ENCODE data around the gene ELOVL3.

DNA sequence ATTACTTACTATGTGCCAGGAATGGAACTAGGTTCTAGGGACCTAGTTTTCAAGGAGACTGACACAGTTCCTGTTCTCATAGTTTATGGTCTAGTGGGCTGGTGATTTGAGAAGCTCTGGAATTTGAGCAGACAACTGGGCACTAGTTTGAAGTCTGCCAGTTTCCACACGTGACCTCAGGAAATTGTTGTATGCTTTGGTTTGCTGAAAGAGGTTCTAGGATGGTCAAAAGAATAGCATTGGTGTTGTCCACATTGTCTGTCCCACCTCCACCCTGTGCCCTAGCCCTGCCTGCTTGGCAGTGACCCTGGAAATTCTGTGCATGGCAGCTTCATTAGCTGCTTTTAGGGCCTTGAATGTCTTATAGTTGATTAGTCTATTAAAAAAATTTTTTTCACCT, 48.0 kb downstream of the ELOVL3 start:
- TF ChIP-seq TAF1 (IDR thresholded peaks at IDR 0.05; ENCODE audit: borderline replicate concordance, insufficient read depth, low read length) (no peak), POLR2AphosphoS5 (IDR thresholded peaks at IDR 0.05; ENCODE audit: low read depth, low read length) (no peak), SIN3A (IDR thresholded peaks at IDR 0.05; ENCODE audit: borderline replicate concordance, insufficient read depth, low read length) (no peak), FOXP2 (optimal IDR thresholded peaks at IDR 0.05; ENCODE audit: borderline replicate concordance, extremely low read depth, extremely low read length, insufficient read depth) (no peak)
- TF ChIP-seq, protein P1, sequence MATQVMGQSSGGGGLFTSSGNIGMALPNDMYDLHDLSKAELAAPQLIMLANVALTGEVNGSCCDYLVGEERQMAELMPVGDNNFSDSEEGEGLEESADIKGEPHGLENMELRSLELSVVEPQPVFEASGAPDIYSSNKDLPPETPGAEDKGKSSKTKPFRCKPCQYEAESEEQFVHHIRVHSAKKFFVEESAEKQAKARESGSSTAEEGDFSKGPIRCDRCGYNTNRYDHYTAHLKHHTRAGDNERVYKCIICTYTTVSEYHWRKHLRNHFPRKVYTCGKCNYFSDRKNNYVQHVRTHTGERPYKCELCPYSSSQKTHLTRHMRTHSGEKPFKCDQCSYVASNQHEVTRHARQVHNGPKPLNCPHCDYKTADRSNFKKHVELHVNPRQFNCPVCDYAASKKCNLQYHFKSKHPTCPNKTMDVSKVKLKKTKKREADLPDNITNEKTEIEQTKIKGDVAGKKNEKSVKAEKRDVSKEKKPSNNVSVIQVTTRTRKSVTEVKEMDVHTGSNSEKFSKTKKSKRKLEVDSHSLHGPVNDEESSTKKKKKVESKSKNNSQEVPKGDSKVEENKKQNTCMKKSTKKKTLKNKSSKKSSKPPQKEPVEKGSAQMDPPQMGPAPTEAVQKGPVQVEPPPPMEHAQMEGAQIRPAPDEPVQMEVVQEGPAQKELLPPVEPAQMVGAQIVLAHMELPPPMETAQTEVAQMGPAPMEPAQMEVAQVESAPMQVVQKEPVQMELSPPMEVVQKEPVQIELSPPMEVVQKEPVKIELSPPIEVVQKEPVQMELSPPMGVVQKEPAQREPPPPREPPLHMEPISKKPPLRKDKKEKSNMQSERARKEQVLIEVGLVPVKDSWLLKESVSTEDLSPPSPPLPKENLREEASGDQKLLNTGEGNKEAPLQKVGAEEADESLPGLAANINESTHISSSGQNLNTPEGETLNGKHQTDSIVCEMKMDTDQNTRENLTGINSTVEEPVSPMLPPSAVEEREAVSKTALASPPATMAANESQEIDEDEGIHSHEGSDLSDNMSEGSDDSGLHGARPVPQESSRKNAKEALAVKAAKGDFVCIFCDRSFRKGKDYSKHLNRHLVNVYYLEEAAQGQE (IDR thresholded peaks at IDR 0.05; ENCODE audit: insufficient read depth in 1 of 2, low read depth in 2 of 2, low read length in 2 of 2), result no peak
